Astrocyte (in vitro differentiated cells and primary cell): ENCODE results near the gene CXADR.

ENCODE experiments used
- EZH2 ChIP-seq: IDR thresholded peaks from 2 replicates; pipeline ENCODE4 v1.6.1; 2012; ENCODE audit warnings: mild to moderate bottlenecking, low read length, inconsistent platforms; ENCODE audit not compliant: insufficient read depth
- TF ChIP-seq, protein P1 (sequence below): IDR thresholded peaks from 2 replicates; pipeline ENCODE4 v1.5.1; 2011; ENCODE audit warnings: low read depth, mild to moderate bottlenecking, inconsistent platforms, low read length, moderate library complexity; ENCODE audit not compliant: insufficient read depth

DNA sequence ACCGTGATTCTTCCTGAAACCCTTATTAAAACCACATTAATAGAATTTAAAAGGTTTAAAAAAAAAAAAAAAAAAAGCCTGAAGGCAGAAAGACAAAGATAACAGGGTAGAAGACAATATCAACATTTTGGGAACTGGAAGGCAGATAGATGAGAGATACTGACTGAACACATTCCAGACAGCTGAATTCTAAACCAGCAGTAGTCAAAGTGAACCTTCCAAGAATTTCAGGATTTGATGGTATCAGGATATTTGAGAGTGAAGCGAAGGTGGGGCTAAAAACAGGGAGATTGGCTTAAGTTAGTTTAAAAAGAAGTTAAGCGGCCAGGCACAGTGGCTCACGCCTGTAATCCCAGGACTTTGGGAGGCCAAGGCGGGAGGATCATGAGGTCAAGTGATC, 5.3 kb upstream of the CXADR start:
- TF ChIP-seq, protein P1, sequence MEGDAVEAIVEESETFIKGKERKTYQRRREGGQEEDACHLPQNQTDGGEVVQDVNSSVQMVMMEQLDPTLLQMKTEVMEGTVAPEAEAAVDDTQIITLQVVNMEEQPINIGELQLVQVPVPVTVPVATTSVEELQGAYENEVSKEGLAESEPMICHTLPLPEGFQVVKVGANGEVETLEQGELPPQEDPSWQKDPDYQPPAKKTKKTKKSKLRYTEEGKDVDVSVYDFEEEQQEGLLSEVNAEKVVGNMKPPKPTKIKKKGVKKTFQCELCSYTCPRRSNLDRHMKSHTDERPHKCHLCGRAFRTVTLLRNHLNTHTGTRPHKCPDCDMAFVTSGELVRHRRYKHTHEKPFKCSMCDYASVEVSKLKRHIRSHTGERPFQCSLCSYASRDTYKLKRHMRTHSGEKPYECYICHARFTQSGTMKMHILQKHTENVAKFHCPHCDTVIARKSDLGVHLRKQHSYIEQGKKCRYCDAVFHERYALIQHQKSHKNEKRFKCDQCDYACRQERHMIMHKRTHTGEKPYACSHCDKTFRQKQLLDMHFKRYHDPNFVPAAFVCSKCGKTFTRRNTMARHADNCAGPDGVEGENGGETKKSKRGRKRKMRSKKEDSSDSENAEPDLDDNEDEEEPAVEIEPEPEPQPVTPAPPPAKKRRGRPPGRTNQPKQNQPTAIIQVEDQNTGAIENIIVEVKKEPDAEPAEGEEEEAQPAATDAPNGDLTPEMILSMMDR, result no peak
- no peak for TF ChIP-seq EZH2
